Activated naive CD4-positive, alpha-beta T cell treated with anti-CD3 and anti-CD28 coated beads, Interleukin-2, amount 10 ng/mL, durations not matched to agents 7 days and 5 days (primary cell): ENCODE measurements around the gene KIF2A.
A peak's percentile ranks its signal among the peaks of the same experiment; 100 is the strongest.

Source experiments
- CTCF ChIA-PET: fragments of 350-600 bp; sonication (Branson Sonifier 250); formaldehyde crosslinking; loops from one replicate; lab custom pipeline; 2021; ENCODE audit warnings: antibody characterized with exemption; lab: Charles Lee
- DNase-seq: peaks from one replicate; pipeline ENCODE4 v3.0.0-alpha.2; 2020
- H3K27ac Mint-ChIP-seq: one replicate; pipeline ENCODE4 v1.8.0; 2021; ENCODE audit warnings: mild to moderate bottlenecking, moderate library complexity, mixed read lengths
- H3K27me3 Mint-ChIP-seq: one replicate; pipeline ENCODE4 v1.8.0; 2021; ENCODE audit warnings: mild to moderate bottlenecking, mixed read lengths
- H3K36me3 Mint-ChIP-seq: one replicate; pipeline ENCODE4 v1.8.0; 2021; ENCODE audit warnings: mixed read lengths
- H3K4me1 Mint-ChIP-seq: one replicate; pipeline ENCODE4 v1.8.0; 2021; ENCODE audit warnings: mixed read lengths
- H3K4me3 Mint-ChIP-seq: one replicate; pipeline ENCODE4 v1.8.0; 2021; ENCODE audit warnings: mild to moderate bottlenecking, moderate library complexity, mixed read lengths
- H3K9me3 Mint-ChIP-seq: one replicate; pipeline ENCODE4 v1.8.0; 2021; ENCODE audit warnings: mixed read lengths

Gene KIF2A

DNA sequence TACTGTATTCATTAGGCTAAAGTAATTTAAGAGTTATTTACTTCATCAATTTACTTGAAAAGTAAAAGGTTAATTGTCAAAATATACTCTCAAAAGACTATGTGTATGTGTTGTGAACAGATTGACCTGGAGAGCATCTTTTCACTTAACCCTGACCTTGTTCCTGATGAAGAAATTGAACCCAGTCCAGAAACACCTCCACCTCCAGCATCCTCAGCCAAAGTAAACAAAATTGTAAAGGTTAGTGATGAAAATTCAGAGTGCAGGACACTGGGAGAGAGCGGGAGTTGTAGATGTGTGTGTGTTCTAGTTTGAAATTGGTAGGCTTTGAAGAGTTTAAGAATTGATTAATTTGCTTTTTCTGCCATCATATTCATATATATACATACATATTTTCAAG is 41.9 kb downstream of the KIF2A start:
- Mint-ChIP-seq H3K4me3 (no peak overlapping the region), H3K9me3 (no peaks in the 10 kb centered on the region), H3K27me3 (no peaks in the 10 kb centered on the region), H3K4me1 (peaks cover 16% of the 10 kb centered on the region), H3K27ac (no peak overlapping the region), H3K36me3 (peaks cover 34% of the 10 kb centered on the region)
- DNase-seq, result no peak
- CTCF ChIA-PET, result no interaction called here

GRCh38 chr5:62348723-62349481 is 42.9 kb downstream of the KIF2A start:
- Mint-ChIP-seq H3K4me3 (no peak overlapping the region), H3K36me3 (peaks cover 28% of the 10 kb centered on the region), H3K4me1 (peaks cover 7% of the 10 kb centered on the region), H3K27me3 (no peaks in the 10 kb centered on the region), H3K27ac (peak overlapping the region; percentile 8), H3K9me3 (no peaks in the 10 kb centered on the region)
- DNase-seq, result no peak
- CTCF ChIA-PET, result interaction anchor here (1.3 kb wide), 1 partner anchor 124 kb away, joined by 6 read pairs; no protein-coding TSS in a partner anchor

DNA sequence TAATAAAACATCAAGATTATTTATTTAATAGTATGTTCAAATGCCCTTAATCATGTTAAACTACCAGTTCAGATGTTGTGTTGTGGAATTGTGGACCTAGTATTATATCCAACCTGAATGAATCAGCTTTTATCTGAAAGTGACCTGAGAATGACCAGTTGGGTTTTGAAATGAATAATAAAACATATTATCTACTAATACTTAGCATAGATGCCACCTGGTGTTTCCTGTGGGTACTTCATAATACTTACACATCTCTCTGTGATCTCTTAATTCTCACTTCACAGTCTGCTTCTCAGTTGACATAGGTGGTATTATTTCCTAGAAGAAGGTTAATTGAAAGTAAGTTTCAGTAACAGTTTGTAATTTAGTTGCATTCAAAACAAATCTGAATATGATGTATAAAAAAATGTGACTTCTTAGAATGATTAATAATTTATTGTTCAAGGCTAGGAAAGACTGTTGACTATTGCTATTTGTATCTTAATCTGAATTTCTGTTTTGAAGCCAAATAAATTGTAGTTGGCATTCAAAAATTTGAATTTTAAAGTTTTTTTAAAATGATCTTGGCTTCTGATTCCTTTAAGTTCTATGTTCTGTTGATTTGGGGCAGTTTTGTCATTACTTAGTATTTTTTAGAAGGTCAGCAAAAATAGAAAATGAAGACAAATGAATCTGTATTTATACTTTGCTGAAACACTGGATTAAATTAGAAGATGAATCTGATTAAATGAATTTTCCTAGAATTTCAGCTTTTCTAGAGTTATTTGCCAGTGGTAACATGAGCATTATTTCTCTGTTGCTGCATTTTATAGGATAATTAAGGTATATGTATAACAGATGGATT is 48.2 kb downstream of the KIF2A start:
- Mint-ChIP-seq H3K36me3 (peaks cover 31% of the 10 kb centered on the region), H3K4me3 (no peak overlapping the region), H3K27ac (no peak overlapping the region), H3K27me3 (no peaks in the 10 kb centered on the region), H3K4me1 (no peaks in the 10 kb centered on the region), H3K9me3 (no peaks in the 10 kb centered on the region)
- CTCF ChIA-PET, result interaction anchor here (0.6 to 7.1 kb wide), 10 partner anchors 10 to 129 kb away, joined by 3 to 63 read pairs (median 4); no protein-coding TSS in a partner anchor
- DNase-seq, result no peak

GRCh38 chr5:62362701-62363100 is 56.7 kb downstream of the KIF2A start:
- peaks cover 32% of the 10 kb centered on the region for H3K36me3 Mint-ChIP-seq
- H3K4me3 Mint-ChIP-seq, result no peak overlapping the region
- H3K9me3 Mint-ChIP-seq, result no peaks in the 10 kb centered on the region
- CTCF ChIA-PET, result no interaction called here
- no peaks in the 10 kb centered on the region for H3K27me3 Mint-ChIP-seq
- no peak for DNase-seq
- H3K27ac Mint-ChIP-seq, result no peak overlapping the region
- no peaks in the 10 kb centered on the region for H3K4me1 Mint-ChIP-seq

- DNase-seq, result no peak
- Mint-ChIP-seq H3K4me3 (no peak overlapping the region), H3K27me3 (no peaks in the 10 kb centered on the region), H3K9me3 (no peaks in the 10 kb centered on the region), H3K36me3 (peaks cover 43% of the 10 kb centered on the region), H3K4me1 (no peaks in the 10 kb centered on the region), H3K27ac (peak overlapping the region; percentile 11)
- CTCF ChIA-PET, result no interaction called here
Measured at GRCh38 chr5:62369039-62369438, 63.0 kb downstream of the KIF2A start.

GRCh38 chr5:62371409-62371808 is 65.4 kb downstream of the KIF2A start:
- no peaks in the 10 kb centered on the region for H3K4me1 Mint-ChIP-seq
- no peaks in the 10 kb centered on the region for H3K9me3 Mint-ChIP-seq
- DNase-seq, result no peak
- H3K27ac Mint-ChIP-seq, result no peak overlapping the region
- H3K36me3 Mint-ChIP-seq, result peaks cover 44% of the 10 kb centered on the region
- no peaks in the 10 kb centered on the region for H3K27me3 Mint-ChIP-seq
- CTCF ChIA-PET, result no interaction called here
- H3K4me3 Mint-ChIP-seq, result no peak overlapping the region

DNA sequence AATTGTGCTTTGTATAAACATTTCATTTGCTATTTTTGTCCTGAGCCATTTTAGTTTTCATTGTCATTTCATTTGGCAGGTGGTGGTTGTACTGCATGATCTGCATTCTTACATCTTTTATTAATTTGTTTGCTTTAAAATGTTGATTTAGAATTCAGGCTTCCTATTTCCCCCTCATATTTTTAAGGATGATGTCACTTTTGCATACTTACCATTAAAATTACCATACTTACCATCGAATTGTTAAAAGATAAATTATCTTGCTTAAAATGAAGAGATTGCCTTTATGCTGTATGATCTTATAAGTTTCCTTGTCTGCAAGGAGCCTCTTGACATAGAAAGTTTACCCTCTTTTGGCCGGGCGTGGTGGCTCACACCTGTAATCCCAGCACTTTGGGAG is 66.6 kb downstream of the KIF2A start:
- DNase-seq, result no peak
- Mint-ChIP-seq H3K4me3 (no peak overlapping the region), H3K27ac (no peak overlapping the region), H3K36me3 (peaks cover 40% of the 10 kb centered on the region), H3K4me1 (no peaks in the 10 kb centered on the region), H3K27me3 (no peaks in the 10 kb centered on the region), H3K9me3 (no peaks in the 10 kb centered on the region)
- CTCF ChIA-PET, result interaction anchor here (0.6 kb wide), 1 partner anchor 35 kb away, joined by 4 read pairs; no protein-coding TSS in a partner anchor

DNA sequence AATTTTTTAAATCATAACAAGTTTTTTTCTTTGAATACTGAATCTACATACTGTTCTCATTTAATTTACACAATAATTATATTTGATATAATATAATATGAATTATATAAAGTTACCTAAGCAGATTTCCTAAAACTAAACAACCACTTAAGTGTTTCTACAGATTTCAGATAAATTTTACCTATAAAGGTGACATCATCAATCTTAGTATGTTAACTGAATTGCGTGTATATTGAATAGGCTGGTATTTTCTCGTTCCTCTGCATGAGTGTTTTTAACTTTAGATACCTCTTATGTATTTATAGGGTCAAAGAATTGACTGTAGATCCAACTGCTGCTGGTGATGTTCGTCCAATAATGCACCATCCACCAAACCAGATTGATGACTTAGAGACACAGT is 67.4 kb downstream of the KIF2A start:
- H3K4me1 Mint-ChIP-seq, result no peaks in the 10 kb centered on the region
- DNase-seq, result no peak
- no peak overlapping the region for H3K4me3 Mint-ChIP-seq
- peaks cover 46% of the 10 kb centered on the region for H3K36me3 Mint-ChIP-seq
- H3K27me3 Mint-ChIP-seq, result no peaks in the 10 kb centered on the region
- CTCF ChIA-PET, result no interaction called here
- no peaks in the 10 kb centered on the region for H3K9me3 Mint-ChIP-seq
- H3K27ac Mint-ChIP-seq, result no peak overlapping the region

- no peaks in the 10 kb centered on the region for H3K4me1 Mint-ChIP-seq
- CTCF ChIA-PET, result no interaction called here
- peaks cover 48% of the 10 kb centered on the region for H3K36me3 Mint-ChIP-seq
- DNase-seq, result no peak
- H3K27me3 Mint-ChIP-seq, result no peaks in the 10 kb centered on the region
- H3K9me3 Mint-ChIP-seq, result no peaks in the 10 kb centered on the region
- H3K27ac Mint-ChIP-seq, result no peak overlapping the region
- no peak overlapping the region for H3K4me3 Mint-ChIP-seq
Measured at GRCh38 chr5:62374090-62374489, 68.1 kb downstream of the KIF2A start.

DNA sequence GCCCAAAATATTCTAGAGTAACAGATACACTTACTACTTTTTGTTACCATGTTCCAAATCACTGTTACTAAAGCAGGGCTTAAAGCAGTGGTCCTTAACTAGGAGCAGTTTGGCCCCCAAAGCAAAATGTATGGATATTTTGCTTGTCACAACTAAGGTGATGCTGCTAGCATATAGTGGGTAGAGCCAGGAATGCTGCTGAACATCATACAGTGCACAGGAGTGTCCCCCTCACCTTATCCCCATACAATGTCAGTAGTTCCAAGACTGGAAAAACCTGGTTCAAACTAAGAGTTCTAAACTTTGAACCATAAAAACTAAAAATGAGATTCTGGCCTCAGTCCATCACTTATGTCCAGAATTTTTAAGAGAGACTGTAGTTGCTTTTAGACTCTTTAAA is 69.6 kb downstream of the KIF2A start:
- H3K36me3 Mint-ChIP-seq, result peaks cover 53% of the 10 kb centered on the region
- no peaks in the 10 kb centered on the region for H3K4me1 Mint-ChIP-seq
- CTCF ChIA-PET, result no interaction called here
- H3K4me3 Mint-ChIP-seq, result no peak overlapping the region
- H3K9me3 Mint-ChIP-seq, result no peaks in the 10 kb centered on the region
- no peaks in the 10 kb centered on the region for H3K27me3 Mint-ChIP-seq
- no peak for DNase-seq
- H3K27ac Mint-ChIP-seq, result no peak overlapping the region

DNA sequence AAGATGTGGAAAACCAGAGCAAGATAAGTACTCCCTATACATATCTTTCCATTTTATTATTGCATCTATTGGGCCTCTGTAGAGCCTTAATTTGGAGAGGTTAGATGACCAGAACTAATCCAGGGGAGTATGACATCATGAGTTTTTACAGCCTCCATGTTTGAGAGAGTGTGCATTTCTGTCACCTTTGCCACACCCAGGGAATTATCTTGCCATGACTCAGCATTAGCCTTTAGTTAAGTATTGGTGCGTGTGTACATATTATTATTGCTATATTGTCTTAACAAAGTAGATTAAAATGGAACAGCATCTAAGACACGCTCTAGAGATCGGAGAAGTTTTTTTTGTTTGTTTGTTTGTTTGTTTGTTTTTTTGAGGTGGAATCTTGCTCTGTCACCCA is 70.1 kb downstream of the KIF2A start:
- peaks cover 56% of the 10 kb centered on the region for H3K36me3 Mint-ChIP-seq
- no peaks in the 10 kb centered on the region for H3K4me1 Mint-ChIP-seq
- no peaks in the 10 kb centered on the region for H3K9me3 Mint-ChIP-seq
- no peak for DNase-seq
- CTCF ChIA-PET, result no interaction called here
- H3K27me3 Mint-ChIP-seq, result no peaks in the 10 kb centered on the region
- no peak overlapping the region for H3K27ac Mint-ChIP-seq
- no peak overlapping the region for H3K4me3 Mint-ChIP-seq

- peaks cover 53% of the 10 kb centered on the region for H3K36me3 Mint-ChIP-seq
- H3K9me3 Mint-ChIP-seq, result no peaks in the 10 kb centered on the region
- no peak overlapping the region for H3K4me3 Mint-ChIP-seq
- H3K4me1 Mint-ChIP-seq, result no peaks in the 10 kb centered on the region
- DNase-seq, result no peak
- no peaks in the 10 kb centered on the region for H3K27me3 Mint-ChIP-seq
- H3K27ac Mint-ChIP-seq, result no peak overlapping the region
- CTCF ChIA-PET, result interaction anchor here (0.6 kb wide), 1 partner anchor 33 kb away, joined by 3 read pairs; no protein-coding TSS in a partner anchor
Measured at GRCh38 chr5:62385131-62385530, 79.1 kb downstream of the KIF2A start.

DNA sequence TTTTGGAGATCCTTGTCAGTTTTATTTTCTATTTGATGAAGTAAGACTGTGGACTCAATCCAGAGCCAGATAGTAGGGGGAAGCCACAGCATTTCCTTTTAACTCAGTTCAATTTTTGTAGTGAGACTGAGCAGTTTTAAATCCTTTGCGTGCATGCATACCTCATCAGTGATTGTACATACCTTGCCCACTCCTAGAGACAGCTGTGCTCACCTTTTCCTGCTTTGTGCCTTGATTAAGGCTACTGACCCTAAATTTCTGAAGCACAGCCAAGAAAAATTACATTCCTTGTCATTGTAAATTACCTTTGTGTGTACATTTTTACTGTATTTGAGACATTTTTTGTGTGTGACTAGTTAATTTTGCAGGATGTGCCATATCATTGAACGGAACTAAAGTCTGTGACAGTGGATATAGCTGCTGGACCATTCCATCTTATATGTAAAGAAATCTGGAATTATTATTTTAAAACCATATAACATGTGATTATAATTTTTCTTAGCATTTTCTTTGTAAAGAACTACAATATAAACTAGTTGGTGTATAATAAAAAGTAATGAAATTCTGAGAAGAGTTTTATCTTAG is 79.9 kb downstream of the KIF2A start:
- no peaks in the 10 kb centered on the region for H3K9me3 Mint-ChIP-seq
- H3K27me3 Mint-ChIP-seq, result no peaks in the 10 kb centered on the region
- H3K36me3 Mint-ChIP-seq, result peaks cover 53% of the 10 kb centered on the region
- no peak overlapping the region for H3K27ac Mint-ChIP-seq
- no peak for DNase-seq
- CTCF ChIA-PET, result no interaction called here
- H3K4me1 Mint-ChIP-seq, result no peaks in the 10 kb centered on the region
- H3K4me3 Mint-ChIP-seq, result no peak overlapping the region

DNA sequence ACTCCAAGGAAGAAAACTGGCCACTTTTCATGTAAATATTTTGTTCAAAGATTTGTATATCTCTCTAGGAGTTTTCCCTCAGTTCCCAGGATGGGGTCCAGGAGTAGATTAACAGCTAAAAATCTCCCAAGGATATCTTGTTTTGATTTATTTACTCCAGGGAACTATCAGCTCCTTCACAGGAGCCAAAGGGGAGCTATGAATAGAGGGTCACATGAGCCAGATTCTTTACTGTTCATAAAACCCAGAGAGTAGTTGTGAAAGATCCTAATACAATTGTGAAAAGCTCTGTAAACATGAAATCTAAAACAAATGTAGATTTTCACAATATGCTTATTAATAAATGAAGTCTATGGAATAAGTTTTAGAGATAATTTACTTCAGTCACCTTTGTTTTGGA is 80.8 kb downstream of the KIF2A start:
- CTCF ChIA-PET, result interaction anchor here (1.3 to 1.8 kb wide), 3 partner anchors 8 to 32 kb away, joined by 4 to 7 read pairs (median 4); no protein-coding TSS in a partner anchor
- H3K4me3 Mint-ChIP-seq, result no peak overlapping the region
- no peaks in the 10 kb centered on the region for H3K27me3 Mint-ChIP-seq
- no peaks in the 10 kb centered on the region for H3K4me1 Mint-ChIP-seq
- no peak for DNase-seq
- H3K9me3 Mint-ChIP-seq, result no peaks in the 10 kb centered on the region
- H3K27ac Mint-ChIP-seq, result no peak overlapping the region
- peaks cover 51% of the 10 kb centered on the region for H3K36me3 Mint-ChIP-seq
